ENCODE results near the gene NACAD. TPM values are rescaled to one million over a fixed set of nuclear protein-coding genes. Genes with fewer than 3 reads are reported as not detected.

The NACAD gene
- total and polyA plus RNA-seq, 2 of the 4 experiments (the other 2 are of a cell fraction) = 0.54 to 2.2 TPM

GRCh38 chr7:45052011-45052410 lies 36.8 kb downstream of the NACAD start:
- no peak overlapping the region for H3K27ac ChIP-seq (ENCODE audit: insufficient read depth, low read length)
- H3K4me3 ChIP-seq (ENCODE audit: insufficient read depth, low read depth, low read length) = no peak overlapping the region
- no peaks in the 10 kb centered on the region for H3K27me3 ChIP-seq (ENCODE audit: control insufficient read depth, insufficient read depth, low read length)
- no peak overlapping the region for H3K23ac ChIP-seq (ENCODE audit: low read depth, low read length)
- peaks cover 23 to 65% of the 10 kb centered on the region in 2 experiments for H3K79me1 ChIP-seq (ENCODE audit: low read depth in 1 of 2, low read length in 2 of 2)
- H2AK9ac ChIP-seq (replicated peaks; ENCODE audit: low read depth, low read length, poor library complexity) = no peak overlapping the region
- no peak overlapping the region for H2BK15ac ChIP-seq (ENCODE audit: low read depth, low read length)
- H4K5ac ChIP-seq (ENCODE audit: low read depth, low read length) = no peak overlapping the region
- no peak overlapping the region for H2AFZ ChIP-seq (replicated peaks; ENCODE audit: low read length, poor library complexity)
- H2BK120ac ChIP-seq (ENCODE audit: low read depth, low read length) = no peak overlapping the region
- no peak overlapping the region for H3K14ac ChIP-seq (replicated peaks; ENCODE audit: low read depth, low read length)
- ATAC-seq (ENCODE audit: low read depth) (no peak), DNase-seq (no peak)
- no peak overlapping the region for H2BK5ac ChIP-seq (ENCODE audit: low read depth, low read length, poor library complexity, severe bottlenecking)
- WGBS, 2 experiments (ENCODE audit: extremely low coverage in 2 of 2, insufficient read length in 1 of 2) = no CpG with 5 or more reads among the region's 3 CpGs
- H2BK20ac ChIP-seq (ENCODE audit: low read depth, low read length) = no peak overlapping the region
- H4K8ac ChIP-seq (ENCODE audit: low read depth in 2 of 2, low read length in 2 of 2) = no peak overlapping the region
- TF ChIP-seq CTCF (conservative IDR thresholded peaks at IDR 0.05; ENCODE audit: low read depth, low read length) = no peak
- TF ChIP-seq MXI1 (IDR thresholded peaks at IDR 0.05; ENCODE audit: borderline replicate concordance, low read depth, low read length) = no peak
- no peak for TF ChIP-seq ELK1 (IDR thresholded peaks at IDR 0.05; ENCODE audit: borderline replicate concordance, low read depth, low read length)
- TF ChIP-seq BHLHE40 (IDR thresholded peaks at IDR 0.05; ENCODE audit: low read depth, low read length) = no peak
- no peak for TF ChIP-seq FOS (IDR thresholded peaks at IDR 0.05; ENCODE audit: low read depth, low read length)
- TF ChIP-seq USF2 (IDR thresholded peaks at IDR 0.05; ENCODE audit: low read depth, low read length) = no peak
- no peak for TF ChIP-seq CHD1 (IDR thresholded peaks at IDR 0.05; ENCODE audit: low read depth, low read length)
- TF ChIP-seq SMC3 (IDR thresholded peaks at IDR 0.05; ENCODE audit: low read depth, low read length) = no peak
- no peak for TF ChIP-seq MAFK (IDR thresholded peaks at IDR 0.05; ENCODE audit: low read depth, low read length)
- no peak for TF ChIP-seq RCOR1 (IDR thresholded peaks at IDR 0.05; ENCODE audit: insufficient replicate concordance, low read length)
- TF ChIP-seq CEBPB (IDR thresholded peaks at IDR 0.05; ENCODE audit: low read depth, low read length) = no peak
- no peak for TF ChIP-seq NFE2L2 (IDR thresholded peaks at IDR 0.05; ENCODE audit: low read depth, low read length)
- no peak for TF ChIP-seq MAZ (IDR thresholded peaks at IDR 0.05; ENCODE audit: borderline replicate concordance, low read depth, low read length)
- TF ChIP-seq RFX5 (IDR thresholded peaks at IDR 0.05; ENCODE audit: low read depth, low read length) = no peak
- TF ChIP-seq RAD21 (IDR thresholded peaks at IDR 0.05; ENCODE audit: low read length) = no peak
- no peak for TF ChIP-seq POLR2A (IDR thresholded peaks at IDR 0.05; ENCODE audit: low read depth, low read length)
- POLR2A ChIA-PET (ENCODE audit: unreplicated experiment) = no interaction called here
- no peak overlapping the region for H2AK5ac ChIP-seq (ENCODE audit: low read depth, low read length)
- BruUV-seq (replicated peaks) = no TSS peak
- no peak overlapping the region for H4K91ac ChIP-seq (ENCODE audit: insufficient read depth, low read depth, low read length)
- peaks cover 11% of the 10 kb centered on the region for H3K36me3 ChIP-seq (ENCODE audit: control insufficient read depth, insufficient read depth, low read length)
- no peak overlapping the region for H3K56ac ChIP-seq (ENCODE audit: extremely low read depth, insufficient read depth, low read length)
- intact Hi-C loops (cut with micrococcal nuclease) (no loop called here), in situ Hi-C loops (cut with MboI; ENCODE audit: low sequenced_read_pairs) (no loop called here), dilution Hi-C loops (cut with HindIII; ENCODE audit: low sequenced_read_pairs, unreplicated experiment) (no loop called here)
- CTCF ChIA-PET = no interaction called here
- no peak overlapping the region for H3K18ac ChIP-seq (ENCODE audit: low read depth, low read length)
- H3K4me2 ChIP-seq (ENCODE audit: low read depth, low read length) = no peak overlapping the region
- H3K4ac ChIP-seq (ENCODE audit: low read depth, low read length) = no peak overlapping the region
- no peak overlapping the region for H3K9ac ChIP-seq (ENCODE audit: low read depth, low read length)
- peaks cover 6% of the 10 kb centered on the region; the same call in 1 of the 2 replicates for H3K9me1 ChIP-seq (ENCODE audit: insufficient read depth, low read length)
- H3K4me1 ChIP-seq (ENCODE audit: control insufficient read depth, insufficient read depth, low read length) = no peaks in the 10 kb centered on the region
- no peaks in the 10 kb centered on the region for H3K9me3 ChIP-seq (ENCODE audit: control insufficient read depth, insufficient read depth, low read length)
- peaks cover 14% of the 10 kb centered on the region; the same call in 1 of the 2 replicates for H4K20me1 ChIP-seq (ENCODE audit: insufficient read depth, low read length)
